MM.1S (cell line): ENCODE data around the gene SMYD2.

Experiments
- CTCF ChIP-seq: fragments of 300-600 bp; sonication (generic); IDR thresholded peaks from 2 replicates; pipeline ENCODE4 v1.5.1; 2016; ENCODE audit warnings: antibody characterized with exemption, low read length, mixed read lengths
- EZH2 ChIP-seq: fragments of 300-600 bp; sonication (generic); optimal IDR thresholded peaks from 2 replicates; pipeline ENCODE3; 2017; ENCODE audit warnings: low read depth, mild to moderate bottlenecking, antibody characterized with exemption, low read length, mixed read lengths
- EZH2phosphoT487 ChIP-seq: fragments of 300-600 bp; sonication (generic); IDR thresholded peaks from 2 replicates; pipeline ENCODE4 v1.6.1; 2018; ENCODE audit warnings: antibody characterized with exemption, low read length

- TF ChIP-seq CTCF = no peak
- TF ChIP-seq EZH2phosphoT487 = no peak
- TF ChIP-seq EZH2 = no peak
Measured at GRCh38 chr1:214316593-214316992, 35.6 kb downstream of the SMYD2 start.
